ENCODE measurements around the gene RPS19BP1.

RPS19BP1 gene

GRCh38 chr22:39503630-39504029 lies 28.9 kb downstream of the RPS19BP1 start:
- H3K36me3 Mint-ChIP-seq, result peaks cover 28 to 40% of the 10 kb centered on the region in 2 donors
- peak overlapping the region; percentile 79 for H3K27ac Mint-ChIP-seq
- peak overlapping the region; percentile 86 to 95 for H3K4me3 Mint-ChIP-seq
- peak in 1 of 2 donors; percentile 14 for ATAC-seq (replicated peaks)
- DNase-seq, result no peak
- H3K27me3 Mint-ChIP-seq, result no peaks in the 10 kb centered on the region
- peaks cover 28 to 50% of the 10 kb centered on the region in 2 donors for H3K4me1 Mint-ChIP-seq
- no peaks in the 10 kb centered on the region for H3K9me3 Mint-ChIP-seq

GRCh38 chr22:39502789-39503409 lies 29.6 kb downstream of the RPS19BP1 start:
- Mint-ChIP-seq H3K4me3 (peak overlapping the region; percentile 86 to 95), H3K27ac (peak overlapping the region; percentile 79), H3K27me3 (no peaks in the 10 kb centered on the region), H3K9me3 (no peaks in the 10 kb centered on the region), H3K36me3 (peaks cover 25 to 33% of the 10 kb centered on the region in 2 donors), H3K4me1 (peaks cover 23 to 43% of the 10 kb centered on the region in 2 donors)
- no peak for ATAC-seq (replicated peaks)
- DNase-seq, result no peak

- Mint-ChIP-seq H3K4me1 (peaks cover 23 to 43% of the 10 kb centered on the region in 2 donors), H3K27ac (peak within 1 kb of the TSS; percentile 94), H3K36me3 (peaks cover 25 to 33% of the 10 kb centered on the region in 2 donors), H3K27me3 (no peaks in the 10 kb centered on the region), H3K9me3 (no peaks in the 10 kb centered on the region), H3K4me3 (peak within 1 kb of the TSS; percentile 86 to 95)
- DNase-seq (peak; percentile 92), ATAC-seq (replicated peaks) (peak; percentile 98 to 99)
Observed at GRCh38 chr22:39502109-39502788, 30.3 kb downstream of the RPS19BP1 start, which contains the start of gene MIEF1. Gene MIEF1, plus strand, starts transcription at chr22:39502290. Its CDS starts 9,005 bp downstream, at chr22:39511295.

- peaks cover 23 to 31% of the 10 kb centered on the region in 2 donors for H3K36me3 Mint-ChIP-seq
- no peaks in the 10 kb centered on the region for H3K27me3 Mint-ChIP-seq
- no peak for DNase-seq
- H3K9me3 Mint-ChIP-seq, result no peaks in the 10 kb centered on the region
- H3K4me1 Mint-ChIP-seq, result peaks cover 23 to 42% of the 10 kb centered on the region in 2 donors
- peak overlapping the region; percentile 86 to 95 for H3K4me3 Mint-ChIP-seq
- H3K27ac Mint-ChIP-seq, result peak overlapping the region; percentile 94
- peak; percentile 45 to 51 for ATAC-seq (replicated peaks)
Observed at GRCh38 chr22:39501644-39502108, 30.9 kb downstream of the RPS19BP1 start.

- no peak overlapping the region for H3K4me3 Mint-ChIP-seq
- no peaks in the 10 kb centered on the region for H3K27me3 Mint-ChIP-seq
- ATAC-seq (replicated peaks) (no peak), DNase-seq (no peak)
- no peaks in the 10 kb centered on the region for H3K9me3 Mint-ChIP-seq
- no peak overlapping the region for H3K27ac Mint-ChIP-seq
- H3K4me1 Mint-ChIP-seq, result peaks cover 19 to 47% of the 10 kb centered on the region in 2 donors
- peaks cover 10 to 16% of the 10 kb centered on the region in 2 donors for H3K36me3 Mint-ChIP-seq
Observed at GRCh38 chr22:39500101-39500500, 32.4 kb downstream of the RPS19BP1 start.

- peak overlapping the region; percentile 60 for H3K27ac Mint-ChIP-seq
Observed at GRCh38 chr22:39498802-39499201, 33.7 kb downstream of the RPS19BP1 start.

GRCh38 chr22:39498368-39498767 lies 34.2 kb downstream of the RPS19BP1 start:
- DNase-seq, result no peak
- Mint-ChIP-seq H3K9me3 (no peaks in the 10 kb centered on the region), H3K4me3 (no peak overlapping the region), H3K27ac (no peak overlapping the region), H3K27me3 (no peaks in the 10 kb centered on the region), H3K36me3 (peaks cover 3 to 4% of the 10 kb centered on the region in 2 donors), H3K4me1 (peaks cover 20 to 42% of the 10 kb centered on the region in 2 donors)
- no peak for ATAC-seq (replicated peaks)

More at GRCh38 chr22:39498802-39499201, 33.7 kb downstream of the RPS19BP1 start:
- no peak for DNase-seq
- H3K36me3 Mint-ChIP-seq, result peaks cover 3 to 8% of the 10 kb centered on the region in 2 donors
- no peak overlapping the region for H3K4me3 Mint-ChIP-seq
- H3K9me3 Mint-ChIP-seq, result no peaks in the 10 kb centered on the region
- ATAC-seq (replicated peaks), result no peak
- peaks cover 22 to 42% of the 10 kb centered on the region in 2 donors for H3K4me1 Mint-ChIP-seq
- no peaks in the 10 kb centered on the region for H3K27me3 Mint-ChIP-seq

GRCh38 chr22:39497429-39497828 lies 35.1 kb downstream of the RPS19BP1 start:
- no peak overlapping the region for H3K4me3 Mint-ChIP-seq
- H3K27ac Mint-ChIP-seq, result no peak overlapping the region
- H3K4me1 Mint-ChIP-seq, result peaks cover 25 to 45% of the 10 kb centered on the region in 2 donors
- peaks cover 3 to 4% of the 10 kb centered on the region in 2 donors for H3K36me3 Mint-ChIP-seq
- ATAC-seq (replicated peaks) (no peak), DNase-seq (no peak)
- H3K27me3 Mint-ChIP-seq, result no peaks in the 10 kb centered on the region
- H3K9me3 Mint-ChIP-seq, result no peaks in the 10 kb centered on the region

- Mint-ChIP-seq H3K4me3 (no peak overlapping the region), H3K27ac (no peak overlapping the region)
Observed at GRCh38 chr22:39496131-39496838, 36.3 kb downstream of the RPS19BP1 start.

GRCh38 chr22:39494471-39495120 lies 38.0 kb downstream of the RPS19BP1 start:
- ATAC-seq (replicated peaks) (no peak), DNase-seq (no peak)
- no peaks in the 10 kb centered on the region for H3K36me3 Mint-ChIP-seq
- no peaks in the 10 kb centered on the region for H3K9me3 Mint-ChIP-seq
- peaks cover 29 to 43% of the 10 kb centered on the region in 2 donors for H3K4me1 Mint-ChIP-seq
- no peak overlapping the region for H3K27ac Mint-ChIP-seq
- no peaks in the 10 kb centered on the region for H3K27me3 Mint-ChIP-seq
- H3K4me3 Mint-ChIP-seq, result no peak overlapping the region

More at GRCh38 chr22:39496131-39496838, 36.3 kb downstream of the RPS19BP1 start:
- Mint-ChIP-seq H3K27me3 (no peaks in the 10 kb centered on the region), H3K9me3 (no peaks in the 10 kb centered on the region), H3K4me1 (peaks cover 22 to 38% of the 10 kb centered on the region in 2 donors), H3K36me3 (no peaks in the 10 kb centered on the region)
- ATAC-seq (replicated peaks) (peak; percentile 89), DNase-seq (peak; percentile 40)

GRCh38 chr22:39493759-39494158 lies 38.8 kb downstream of the RPS19BP1 start:
- DNase-seq (no peak), ATAC-seq (replicated peaks) (no peak)
- peaks cover 31 to 50% of the 10 kb centered on the region in 2 donors for H3K4me1 Mint-ChIP-seq
- no peaks in the 10 kb centered on the region for H3K27me3 Mint-ChIP-seq
- H3K36me3 Mint-ChIP-seq, result no peaks in the 10 kb centered on the region
- H3K27ac Mint-ChIP-seq, result no peak overlapping the region
- no peak overlapping the region for H3K4me3 Mint-ChIP-seq
- no peaks in the 10 kb centered on the region for H3K9me3 Mint-ChIP-seq

GRCh38 chr22:39492186-39492585 lies 40.4 kb downstream of the RPS19BP1 start:
- ATAC-seq (replicated peaks), result no peak
- no peaks in the 10 kb centered on the region for H3K9me3 Mint-ChIP-seq
- no peaks in the 10 kb centered on the region for H3K27me3 Mint-ChIP-seq

GRCh38 chr22:39491696-39492095 lies 40.9 kb downstream of the RPS19BP1 start:
- H3K4me3 Mint-ChIP-seq, result no peak overlapping the region
- H3K27ac Mint-ChIP-seq, result no peak overlapping the region
- DNase-seq, result no peak
- ATAC-seq (replicated peaks), result no peak
- peaks cover 31 to 47% of the 10 kb centered on the region in 2 donors for H3K4me1 Mint-ChIP-seq
- H3K36me3 Mint-ChIP-seq, result peaks cover 4 to 8% of the 10 kb centered on the region in 2 donors
- no peaks in the 10 kb centered on the region for H3K9me3 Mint-ChIP-seq
- H3K27me3 Mint-ChIP-seq, result no peaks in the 10 kb centered on the region

More at GRCh38 chr22:39492186-39492585, 40.4 kb downstream of the RPS19BP1 start:
- peaks cover 31 to 50% of the 10 kb centered on the region in 2 donors for H3K4me1 Mint-ChIP-seq
- H3K27ac Mint-ChIP-seq, result no peak overlapping the region
- no peak for DNase-seq
- peaks cover 4 to 8% of the 10 kb centered on the region in 2 donors for H3K36me3 Mint-ChIP-seq
- H3K4me3 Mint-ChIP-seq, result no peak overlapping the region

All from stimulated activated naive B cell treated with anti-CD40 and anti-IgM and Interleukin-4, amounts not matched to agents 10 μg/mL and 1 μg/mL and 100 μg/mL, for 72 hours (primary cell).